Keratinocyte (primary cell): Measurements from ENCODE around the gene GPR160. TPM values are rescaled to one million over a fixed set of nuclear protein-coding genes. Genes with fewer than 3 reads are reported as not detected.

Experiments
- DNase-seq: peaks from one replicate; pipeline ENCODE4 v3.0.0-alpha.2; 2011; ENCODE audit warnings: low read depth, missing footprints, low spot score
- FAIRE-seq: peaks from 2 replicates; lab custom pipeline; 2011; peaks lifted over from hg19 to GRCh38; lab: Jason Lieb, UNC
- H2AFZ ChIP-seq: 2 replicates; pipeline ENCODE4 v1.6.0; 2012; ENCODE audit warnings: low read length, control low read depth, inconsistent platforms; ENCODE audit not compliant: control insufficient read depth
- H3K27ac ChIP-seq: 2 replicates; pipeline ENCODE4 v1.5.1; 2011; ENCODE audit warnings: low read length; ENCODE audit not compliant: control insufficient read depth, insufficient read depth
- H3K27me3 ChIP-seq: 3 replicates; pipeline ENCODE4 v1.6.0; 2011; ENCODE audit warnings: low read length; ENCODE audit not compliant: control insufficient read depth, insufficient read depth; ENCODE audit errors: extremely low read depth
- H3K36me3 ChIP-seq, 2 experiments: 2 replicates in 1 of 2; 3 replicates in 1 of 2; pipeline ENCODE4 v1.5.1; 2011; ENCODE audit warnings: low read length in 2 of 2, mild to moderate bottlenecking in 1 of 2; ENCODE audit not compliant: control insufficient read depth in 2 of 2, insufficient read depth in 2 of 2; ENCODE audit errors: extremely low read depth in 1 of 2
- H3K4me1 ChIP-seq: 3 replicates; pipeline ENCODE4 v1.5.1; 2011; ENCODE audit warnings: low read length; ENCODE audit not compliant: control insufficient read depth, insufficient read depth; ENCODE audit errors: extremely low read depth
- H3K4me2 ChIP-seq: 3 replicates; pipeline ENCODE4 v1.6.0; 2011; ENCODE audit warnings: low read depth, low read length; ENCODE audit not compliant: control insufficient read depth, insufficient read depth; ENCODE audit errors: extremely low read depth
- H3K4me3 ChIP-seq, 3 experiments: fragments of 200-600 bp in 1 of 3; sonication (generic) in 1 of 3; 2 replicates in 2 of 3; 3 replicates in 1 of 3; pipeline ENCODE4 v1.5.1; 2011 to 2016; ENCODE audit warnings: low read length in 3 of 3, mild to moderate bottlenecking in 3 of 3, control low read depth in 2 of 3, inconsistent platforms in 1 of 3, low read depth in 1 of 3, mixed read lengths in 1 of 3, mixed run types in 1 of 3, moderate library complexity in 1 of 3; ENCODE audit not compliant: control insufficient read depth in 2 of 3, insufficient read depth in 2 of 3; ENCODE audit errors: extremely low read depth in 1 of 3
- H3K79me2 ChIP-seq: 2 replicates; pipeline ENCODE4 v1.6.0; 2012; ENCODE audit warnings: low read length; ENCODE audit not compliant: control insufficient read depth, insufficient read depth
- H3K9ac ChIP-seq: 3 replicates; pipeline ENCODE4 v1.6.0; 2011; ENCODE audit warnings: low read length; ENCODE audit not compliant: control insufficient read depth, insufficient read depth; ENCODE audit errors: extremely low read depth
- H3K9me1 ChIP-seq: 3 replicates; pipeline ENCODE4 v1.6.0; 2011; ENCODE audit warnings: low read length; ENCODE audit not compliant: control insufficient read depth, insufficient read depth; ENCODE audit errors: extremely low read depth
- H3K9me3 ChIP-seq: 2 replicates; pipeline ENCODE4 v1.5.1; 2012; ENCODE audit warnings: low read depth, low read length; ENCODE audit not compliant: control insufficient read depth
- H4K20me1 ChIP-seq: 3 replicates; pipeline ENCODE4 v1.6.0; 2011; ENCODE audit warnings: low read length; ENCODE audit not compliant: control insufficient read depth, insufficient read depth; ENCODE audit errors: extremely low read depth
- EZH2 ChIP-seq: IDR thresholded peaks from one replicate; pipeline ENCODE4 v1.6.1; 2012; ENCODE audit warnings: inconsistent platforms, mild to moderate bottlenecking, low read length, moderate library complexity
- dilution Hi-C: fragments of 300-500 bp; cut with MboI; formaldehyde crosslinking; loops from one replicate; pipeline ENCODE4 v1.7.0; 2020; ENCODE audit warnings: low sequenced_read_pairs; ENCODE audit not compliant: extremely low pct_ligation_motif_present
- polyA plus RNA-seq, 5 experiments: library from polyadenylated mRNA; depleted of rRNA in 3 of 5; stranded (reverse) in 3 of 5; stranded (forward) in 1 of 5; unstranded in 1 of 5; fragments of >200 nt; gene quantifications; 1 replicate in 1 of 5; 2 replicates in 3 of 5; 3 replicates in 1 of 5; pipeline versions ENCODE4 v1.2.1 to v1.2.3, GENCODE V29; 2011 to 2012; ENCODE audit warnings: missing spikeins in 2 of 5, low read depth in 1 of 5, low replicate concordance in 1 of 5
- TF ChIP-seq, protein P1 (sequence below), 3 experiments: IDR thresholded peaks in 1 of 3; conservative IDR thresholded peaks in 1 of 3; optimal IDR thresholded peaks in 1 of 3; 2 replicates in 2 of 3; 3 replicates in 1 of 3; pipeline versions ENCODE3 to v1.5.1; 2011; ENCODE audit warnings: low read length in 3 of 3, mild to moderate bottlenecking in 3 of 3, moderate library complexity in 2 of 3, control low read depth in 1 of 3, inconsistent platforms in 1 of 3; ENCODE audit not compliant: insufficient read depth in 2 of 3; ENCODE audit errors: extremely low read depth in 1 of 3

Gene GPR160
- polyA plus RNA-seq, 1 donor (not counting 4 experiments of a cell fraction or from before 2014, with no cell fraction given) = 0.22 TPM

DNA sequence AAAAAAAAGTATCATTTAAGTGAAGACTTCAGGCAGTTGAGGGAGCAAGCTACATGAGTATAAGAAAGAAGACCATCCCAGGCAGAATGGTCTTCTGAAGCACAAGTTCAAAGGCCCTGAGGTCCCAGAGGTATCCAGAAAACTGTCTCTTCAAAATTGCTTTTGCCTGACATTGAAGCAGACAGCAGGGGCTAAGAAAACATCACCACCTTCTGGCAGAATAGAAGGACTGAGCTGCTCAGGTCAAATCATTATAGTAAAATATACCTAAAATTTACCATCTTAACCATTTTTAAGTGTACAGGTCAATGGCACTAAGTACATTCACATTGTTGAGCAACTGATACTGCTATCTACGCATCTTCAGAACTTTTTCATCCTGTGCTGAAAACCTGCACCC lies 16.4 kb downstream of the GPR160 start:
- TF ChIP-seq EZH2 = no peak
- TF ChIP-seq, protein P1, sequence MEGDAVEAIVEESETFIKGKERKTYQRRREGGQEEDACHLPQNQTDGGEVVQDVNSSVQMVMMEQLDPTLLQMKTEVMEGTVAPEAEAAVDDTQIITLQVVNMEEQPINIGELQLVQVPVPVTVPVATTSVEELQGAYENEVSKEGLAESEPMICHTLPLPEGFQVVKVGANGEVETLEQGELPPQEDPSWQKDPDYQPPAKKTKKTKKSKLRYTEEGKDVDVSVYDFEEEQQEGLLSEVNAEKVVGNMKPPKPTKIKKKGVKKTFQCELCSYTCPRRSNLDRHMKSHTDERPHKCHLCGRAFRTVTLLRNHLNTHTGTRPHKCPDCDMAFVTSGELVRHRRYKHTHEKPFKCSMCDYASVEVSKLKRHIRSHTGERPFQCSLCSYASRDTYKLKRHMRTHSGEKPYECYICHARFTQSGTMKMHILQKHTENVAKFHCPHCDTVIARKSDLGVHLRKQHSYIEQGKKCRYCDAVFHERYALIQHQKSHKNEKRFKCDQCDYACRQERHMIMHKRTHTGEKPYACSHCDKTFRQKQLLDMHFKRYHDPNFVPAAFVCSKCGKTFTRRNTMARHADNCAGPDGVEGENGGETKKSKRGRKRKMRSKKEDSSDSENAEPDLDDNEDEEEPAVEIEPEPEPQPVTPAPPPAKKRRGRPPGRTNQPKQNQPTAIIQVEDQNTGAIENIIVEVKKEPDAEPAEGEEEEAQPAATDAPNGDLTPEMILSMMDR (optimal IDR thresholded peaks at IDR 0.05 in 1 of 3, IDR thresholded peaks at IDR 0.05 in 1 of 3, conservative IDR thresholded peaks at IDR 0.05 in 1 of 3; ENCODE audit: extremely low read depth in 1 of 3, insufficient read depth in 2 of 3, low read length in 3 of 3) = peak in 1 of 3 experiments; percentile 8
- Histone ChIP-seq H3K4me2 (no peak overlapping the region), H3K79me2 (no peaks in the 10 kb centered on the region), H2AFZ (no peak overlapping the region), H3K4me3 (no peak overlapping the region), H4K20me1 (no peaks in the 10 kb centered on the region), H3K4me1 (no peaks in the 10 kb centered on the region), H3K9ac (no peak overlapping the region), H3K27ac (no peak overlapping the region), H3K27me3 (no peaks in the 10 kb centered on the region), H3K9me1 (no peaks in the 10 kb centered on the region), H3K9me3 (no peaks in the 10 kb centered on the region), H3K36me3 (no peaks in the 10 kb centered on the region)
- dilution Hi-C loops = no loop called here
- no peak for DNase-seq
- FAIRE-seq = no peak

DNA sequence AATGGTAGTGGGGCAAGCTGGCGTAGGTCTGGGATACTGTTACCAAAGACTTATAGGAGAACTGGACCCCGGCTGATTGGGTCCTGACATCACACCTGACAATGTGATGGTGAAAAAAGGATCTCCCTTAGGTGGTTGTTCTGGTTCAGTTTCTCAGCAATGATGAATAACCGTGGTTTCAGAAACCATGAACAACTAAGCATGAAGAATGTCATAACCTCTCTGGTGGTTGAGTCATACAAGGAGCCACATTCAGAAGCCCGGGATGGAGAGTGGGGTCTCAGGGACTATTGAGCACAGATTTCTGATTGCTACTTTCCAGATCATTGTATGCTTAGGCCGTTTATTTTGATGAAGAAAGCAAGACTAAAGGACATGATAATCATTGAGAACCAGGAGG lies 17.4 kb downstream of the GPR160 start:
- Histone ChIP-seq H3K9me1 (no peaks in the 10 kb centered on the region), H2AFZ (no peak overlapping the region), H3K36me3 (no peaks in the 10 kb centered on the region), H4K20me1 (no peaks in the 10 kb centered on the region), H3K27me3 (no peaks in the 10 kb centered on the region), H3K9ac (no peak overlapping the region), H3K27ac (no peak overlapping the region), H3K4me2 (no peak overlapping the region), H3K79me2 (no peaks in the 10 kb centered on the region), H3K4me3 (no peak overlapping the region), H3K4me1 (no peaks in the 10 kb centered on the region), H3K9me3 (no peaks in the 10 kb centered on the region)
- FAIRE-seq (no peak), DNase-seq (no peak)
- dilution Hi-C loops = no loop called here
- no peak for TF ChIP-seq EZH2
- TF ChIP-seq, protein P1 (optimal IDR thresholded peaks at IDR 0.05 in 1 of 3, IDR thresholded peaks at IDR 0.05 in 1 of 3, conservative IDR thresholded peaks at IDR 0.05 in 1 of 3; ENCODE audit: extremely low read depth in 1 of 3, insufficient read depth in 2 of 3, low read length in 3 of 3) = no peak
